Testis (tissue), 2 donors: ENCODE measurements around the gene PSMD13.

Experiments
- CTCF ChIP-seq, 3 experiments: fragments of 450-650 bp in 2 of 3; fragments of 200-600 bp in 1 of 3; sonication (generic) in 1 of 3; IDR thresholded peaks; one replicate each; pipeline ENCODE4 v1.5.1; 2016 to 2019; ENCODE audit warnings: antibody characterized with exemption in 3 of 3, mild to moderate bottlenecking in 2 of 3, moderate library complexity in 1 of 3
- POLR2A ChIP-seq: fragments of 450-650 bp; IDR thresholded peaks from one replicate; pipeline ENCODE4 v1.6.1; 2017; ENCODE audit warnings: antibody characterized with exemption, mild to moderate bottlenecking, moderate library complexity

- TF ChIP-seq POLR2A = no peak
- TF ChIP-seq CTCF (IDR thresholded peaks at IDR 0.05) = no peak
Observed at GRCh38 chr11:235609-235996, 1.2 kb upstream of the PSMD13 start.
